ENCODE results near the gene PCYOX1L. TPM values are rescaled to one million over a fixed set of nuclear protein-coding genes. Genes with fewer than 3 reads are reported as not detected.

Gene PCYOX1L
- total and polyA plus RNA-seq, 2 of the 8 experiments (the other 6 are each of a cell fraction or from before 2014, with no cell fraction given), result 6.8 to 17.2 TPM

DNA sequence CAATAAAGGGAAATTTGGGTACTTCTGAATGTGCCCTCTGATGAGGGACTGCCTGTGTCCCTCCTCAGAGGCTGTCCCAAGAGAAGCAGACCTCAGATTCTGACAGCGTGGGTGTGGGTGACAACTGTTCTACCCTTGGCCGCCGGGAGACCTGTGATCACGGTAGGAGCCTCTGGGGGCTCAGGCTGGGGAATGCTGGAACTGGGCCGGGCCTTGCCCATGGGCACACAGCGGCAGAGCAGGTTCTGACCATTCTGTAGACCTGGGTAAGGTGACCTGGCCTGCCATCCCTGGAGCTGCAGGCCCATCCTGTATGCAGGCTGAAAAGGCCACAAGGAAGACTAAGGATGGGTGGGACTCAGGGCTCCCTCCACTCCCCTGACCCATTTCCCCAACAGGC is 42.1 kb upstream of the PCYOX1L start (continued):
- TF ChIP-seq YY1 (IDR thresholded peaks at IDR 0.05; ENCODE audit: low read depth, low read length) (no peak), RXRA (IDR thresholded peaks at IDR 0.05; ENCODE audit: insufficient read depth, low read depth, low read length) (no peak), SUZ12 (IDR thresholded peaks at IDR 0.05; ENCODE audit: low read length) (no peak), CHD1 (IDR thresholded peaks at IDR 0.05; ENCODE audit: low read depth, low read length) (no peak), BACH1 (IDR thresholded peaks at IDR 0.05; ENCODE audit: low read length) (no peak), TAF7 (optimal IDR thresholded peaks at IDR 0.05; ENCODE audit: borderline replicate concordance, low read depth, low read length) (no peak), JUND (IDR thresholded peaks at IDR 0.05; ENCODE audit: low read length) (no peak)
